Measurements from ENCODE around the gene RFNG.

RFNG gene

GRCh38 chr17:82051776-82052637 is at the start of gene RFNG, which contains the start of gene GPS1:
TSS of gene RFNG (minus strand) at chr17:82051811. CDS start at chr17:82051766, 45 bp downstream.
TSS of gene GPS1 (plus strand) at chr17:82051898. CDS start at chr17:82051932, 34 bp downstream.
- DNase-seq (ENCODE audit: low spot score) = peak; percentile 64

GRCh38 chr17:82101301-82101715 is 49.7 kb upstream of the RFNG start:
- peak; percentile 81 for DNase-seq (ENCODE audit: low spot score)

GRCh38 chr17:82100502-82101298 is 49.1 kb upstream of the RFNG start:
- DNase-seq (ENCODE audit: low spot score) = no peak

GRCh38 chr17:82098939-82099763 is 47.5 kb upstream of the RFNG start:
- DNase-seq (ENCODE audit: low spot score) = no peak

- peak; percentile 92 for DNase-seq (ENCODE audit: low spot score)
Measured at GRCh38 chr17:82098169-82098938, 46.7 kb upstream of the RFNG start, which contains the start of gene FASN. TSS of gene FASN (minus strand) at chr17:82098236. CDS start at chr17:82096445, 1,791 bp downstream.

- no peak for DNase-seq (ENCODE audit: low spot score)
Measured at GRCh38 chr17:82097919-82098168, 46.2 kb upstream of the RFNG start.

GRCh38 chr17:82097184-82097918 is 45.7 kb upstream of the RFNG start:
- no peak for DNase-seq (ENCODE audit: low spot score)

- no peak for DNase-seq (ENCODE audit: low spot score)
Measured at GRCh38 chr17:82096709-82097183, 45.1 kb upstream of the RFNG start.

GRCh38 chr17:82095777-82096708 is 44.4 kb upstream of the RFNG start:
- DNase-seq (ENCODE audit: low spot score) = no peak

GRCh38 chr17:82094931-82095776 is 43.5 kb upstream of the RFNG start:
- no peak for DNase-seq (ENCODE audit: low spot score)

- no peak for DNase-seq (ENCODE audit: low spot score)
Measured at GRCh38 chr17:82092995-82093751, 41.6 kb upstream of the RFNG start.

- no peak for DNase-seq (ENCODE audit: low spot score)
Measured at GRCh38 chr17:82092628-82092994, 41.0 kb upstream of the RFNG start.

GRCh38 chr17:82092094-82092586 is 40.5 kb upstream of the RFNG start:
- no peak for DNase-seq (ENCODE audit: low spot score)

- no peak for DNase-seq (ENCODE audit: low spot score)
Measured at GRCh38 chr17:82091264-82092066, 39.9 kb upstream of the RFNG start.

GRCh38 chr17:82090549-82091263 is 39.1 kb upstream of the RFNG start:
- no peak for DNase-seq (ENCODE audit: low spot score)

Data from cerebellar cortex (tissue), 1 donor.